HEK293T (cell line): ENCODE results near the gene UBXN2A.

Source experiments
- CTCF ChIA-PET: fragments of 350-600 bp; formaldehyde crosslinking; extraction: SDS; loops from one replicate; lab custom pipeline; 2021; ENCODE audit warnings: antibody characterized with exemption, inconsistent platforms; lab: Yijun Ruan, JAX
- POLR2A ChIA-PET: fragments of 350-600 bp; formaldehyde crosslinking; extraction: SDS; loops from one replicate; lab custom pipeline; 2020; ENCODE audit warnings: antibody characterized with exemption, inconsistent platforms; lab: Yijun Ruan, JAX
- DNase-seq: peaks from one replicate; pipeline ENCODE4 v3.0.0; 2012; ENCODE audit warnings: mixed read lengths; ENCODE audit errors: extremely low spot score
- ARNT ChIP-seq: fragments of 450-650 bp; IDR thresholded peaks from 2 replicates; pipeline ENCODE4 v1.6.1; 2017; ENCODE audit warnings: mild to moderate bottlenecking
- BHLHE40 ChIP-seq: fragments of 450-650 bp; IDR thresholded peaks from 2 replicates; pipeline ENCODE4 v1.6.1; 2016; ENCODE audit warnings: mild to moderate bottlenecking, moderate library complexity, borderline replicate concordance
- CTBP1 ChIP-seq: fragments of 450-650 bp; IDR thresholded peaks from 2 replicates; pipeline ENCODE4 v1.6.1; 2016; ENCODE audit warnings: borderline replicate concordance
- ELF4 ChIP-seq: fragments of 450-650 bp; IDR thresholded peaks from 2 replicates; pipeline ENCODE4 v1.6.1; 2017; ENCODE audit warnings: antibody characterized with exemption
- FOXA1 ChIP-seq: fragments of 450-650 bp; IDR thresholded peaks from 2 replicates; pipeline ENCODE4 v1.6.1; 2016; ENCODE audit warnings: mild to moderate bottlenecking
- FOXK2 ChIP-seq: fragments of 450-650 bp; IDR thresholded peaks from 2 replicates; pipeline ENCODE4 v1.6.1; 2016; ENCODE audit warnings: mild to moderate bottlenecking
- FOXM1 ChIP-seq: fragments of 450-650 bp; IDR thresholded peaks from 2 replicates; pipeline ENCODE4 v1.6.1; 2017; ENCODE audit warnings: mild to moderate bottlenecking, borderline replicate concordance
- HDGF ChIP-seq: fragments of 450-650 bp; IDR thresholded peaks from 2 replicates; pipeline ENCODE4 v1.6.1; 2017; ENCODE audit warnings: antibody characterized with exemption, borderline replicate concordance
- L3MBTL2 ChIP-seq: fragments of 450-650 bp; conservative IDR thresholded peaks from 2 replicates; pipeline ENCODE4 v1.6.1; 2016; ENCODE audit warnings: mild to moderate bottlenecking
- LEF1 ChIP-seq: fragments of 450-650 bp; IDR thresholded peaks from 2 replicates; pipeline ENCODE4 v1.6.1; 2017; ENCODE audit warnings: mild to moderate bottlenecking, borderline replicate concordance
- NFRKB ChIP-seq: fragments of 450-650 bp; IDR thresholded peaks from 2 replicates; pipeline ENCODE4 v1.6.1; 2016; ENCODE audit warnings: mild to moderate bottlenecking, moderate library complexity
- SP1 ChIP-seq: fragments of 450-650 bp; IDR thresholded peaks from 2 replicates; pipeline ENCODE4 v1.6.1; 2017
- SUZ12 ChIP-seq: fragments of 450-650 bp; IDR thresholded peaks from 2 replicates; pipeline ENCODE4 v1.6.1; 2016; ENCODE audit warnings: mild to moderate bottlenecking
- TARDBP ChIP-seq: fragments of 450-650 bp; IDR thresholded peaks from 2 replicates; pipeline ENCODE4 v1.6.1; 2016
- ZNF384 ChIP-seq: fragments of 450-650 bp; IDR thresholded peaks from 2 replicates; pipeline ENCODE4 v1.6.1; 2016
- TF ChIP-seq, protein P1 (sequence below): fragments of 450-650 bp; IDR thresholded peaks from 2 replicates; pipeline ENCODE4 v1.6.1; 2016

Gene UBXN2A

DNA sequence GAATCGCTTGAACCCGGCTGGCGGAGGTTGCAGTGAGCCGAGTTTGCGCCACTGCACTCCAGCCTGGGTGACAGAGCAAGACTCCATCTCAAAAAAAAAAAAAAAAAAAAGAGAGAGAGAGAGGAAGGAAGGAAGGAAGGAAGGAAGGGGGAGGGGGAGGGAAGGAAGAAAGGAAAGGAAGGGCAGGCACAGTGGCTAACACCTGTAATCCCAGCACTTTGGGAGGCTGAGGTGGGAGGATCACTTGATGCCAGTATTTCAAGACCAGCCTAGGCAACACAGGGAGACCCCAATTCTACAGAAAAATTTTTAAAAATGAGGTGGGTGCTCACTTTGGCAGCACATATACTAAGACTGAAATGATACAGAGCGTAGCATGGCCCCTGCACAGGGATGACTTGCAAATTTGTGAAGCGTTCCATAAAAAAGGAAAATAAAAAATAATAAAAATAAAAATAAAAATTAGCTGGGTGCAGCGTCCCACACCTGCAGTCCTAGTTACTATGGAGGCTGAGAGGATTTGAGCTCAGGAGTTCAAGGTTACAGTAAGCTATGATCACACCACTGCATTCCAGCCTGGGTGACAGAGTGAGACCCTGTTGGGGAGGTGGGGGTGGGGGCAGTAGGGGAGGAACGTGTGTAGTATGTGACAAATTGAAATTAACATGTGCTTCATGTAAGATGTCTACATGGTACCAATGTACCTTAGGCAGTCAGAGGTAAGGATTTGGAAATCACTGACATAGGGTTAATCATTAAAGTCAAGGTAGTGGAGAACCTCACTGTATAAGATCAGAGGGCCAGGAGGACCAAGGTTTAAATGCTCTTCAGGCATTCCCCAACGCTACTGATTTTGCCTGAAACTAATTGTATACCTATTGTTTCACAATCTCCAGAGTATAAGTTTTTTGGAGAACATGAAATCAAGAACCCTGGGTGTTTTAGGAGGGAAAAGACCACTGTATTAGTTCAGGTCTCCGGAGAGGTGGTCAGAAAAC is 105.5 kb downstream of the UBXN2A start:
- POLR2A ChIA-PET, result interaction anchor here (1.7 to 2.4 kb wide), 3 partner anchors 9 to 105 kb away, joined by 12 to 27 read pairs (median 25); partner anchors contain the start of genes SF3B6 and UBXN2A
- CTCF ChIA-PET, result interaction anchor here (1.9 kb wide), 1 partner anchor 120 kb away, joined by 4 read pairs; no protein-coding TSS in a partner anchor
- TF ChIP-seq SP1 (no peak), ZNF384 (no peak), CTBP1 (no peak), LEF1 (no peak), ELF4 (no peak), HDGF (no peak), NFRKB (no peak), ARNT (no peak), BHLHE40 (no peak)
- DNase-seq, result no peak

DNA sequence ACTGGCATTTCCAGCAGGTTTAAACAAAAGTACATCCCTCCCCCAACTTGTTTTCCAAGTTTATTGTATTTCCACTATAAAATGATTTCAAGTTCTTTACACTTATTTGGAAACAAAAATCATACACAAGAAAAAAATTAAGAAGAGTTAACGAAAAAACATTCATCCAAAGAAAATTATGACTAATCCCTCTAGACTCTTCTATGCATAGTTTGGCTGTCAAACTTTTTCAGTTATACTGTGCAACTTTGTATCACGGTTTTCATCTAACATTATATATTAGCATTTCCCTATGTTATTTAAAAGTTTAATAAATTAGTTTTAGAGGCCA is 106.3 kb downstream of the UBXN2A start:
- DNase-seq, result no peak
- TF ChIP-seq FOXA1, result no peak
- TF ChIP-seq HDGF, result no peak
- no peak for TF ChIP-seq CTBP1
- TF ChIP-seq ARNT, result no peak
- POLR2A ChIA-PET, result interaction anchor here (1.1 to 2.4 kb wide), 19 partner anchors 10 to 222 kb away, joined by 3 to 44 read pairs (median 5); partner anchors contain the start of genes ATAD2B, SF3B6, TP53I3 and UBXN2A
- CTCF ChIA-PET, result interaction anchor here (0.6 to 1.9 kb wide), 2 partner anchors 23 to 121 kb away, joined by 4 read pairs; no protein-coding TSS in a partner anchor

DNA sequence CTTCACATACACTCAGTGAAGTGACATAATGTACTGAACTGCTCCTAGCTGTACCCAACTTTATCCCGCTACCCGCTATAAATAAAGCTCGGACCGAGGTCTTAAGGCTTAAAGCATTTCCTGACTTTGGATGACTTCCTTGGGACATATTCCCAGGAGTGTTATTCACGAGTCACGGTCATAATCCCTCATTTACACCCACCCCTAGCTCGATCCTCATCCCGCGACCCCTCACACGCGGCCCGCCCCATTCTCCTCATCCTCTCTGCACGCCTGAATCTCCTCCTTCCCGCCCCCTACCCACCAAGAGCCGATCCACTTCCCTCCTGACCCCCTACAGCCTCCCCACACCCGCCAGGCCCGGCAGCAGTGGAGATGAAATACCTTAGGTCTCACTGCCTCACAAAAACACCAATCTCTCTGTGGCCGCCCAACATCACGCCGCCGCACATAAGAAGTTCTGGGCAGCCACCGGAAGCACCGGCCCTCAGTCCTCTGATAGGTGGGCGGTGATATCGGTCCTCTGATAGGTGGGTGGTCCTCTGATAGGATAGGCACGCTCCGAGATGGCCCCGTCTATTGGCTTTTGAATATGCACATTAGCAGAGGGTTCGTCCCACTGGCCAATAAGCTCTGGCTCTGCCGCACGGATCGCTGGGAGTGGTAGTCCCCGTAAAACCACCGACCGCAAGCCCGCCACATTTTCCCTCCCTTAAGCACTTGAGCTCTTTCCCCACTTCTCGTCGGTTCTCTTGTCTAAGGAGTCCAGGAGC is 106.9 kb downstream of the UBXN2A start, which contains the start of gene WDCP:
Gene WDCP (minus strand): TSS at position 462 of the 773 bp plus-strand sequence. CDS start 7,897 bp downstream, outside the sequence.
- peak; percentile 91 for DNase-seq
- TF ChIP-seq L3MBTL2, result peak; percentile 84
- TF ChIP-seq LEF1, result no peak
- TF ChIP-seq ELF4, result peak; percentile 47; the same call in 1 of the 2 replicates
- TF ChIP-seq, protein P1, sequence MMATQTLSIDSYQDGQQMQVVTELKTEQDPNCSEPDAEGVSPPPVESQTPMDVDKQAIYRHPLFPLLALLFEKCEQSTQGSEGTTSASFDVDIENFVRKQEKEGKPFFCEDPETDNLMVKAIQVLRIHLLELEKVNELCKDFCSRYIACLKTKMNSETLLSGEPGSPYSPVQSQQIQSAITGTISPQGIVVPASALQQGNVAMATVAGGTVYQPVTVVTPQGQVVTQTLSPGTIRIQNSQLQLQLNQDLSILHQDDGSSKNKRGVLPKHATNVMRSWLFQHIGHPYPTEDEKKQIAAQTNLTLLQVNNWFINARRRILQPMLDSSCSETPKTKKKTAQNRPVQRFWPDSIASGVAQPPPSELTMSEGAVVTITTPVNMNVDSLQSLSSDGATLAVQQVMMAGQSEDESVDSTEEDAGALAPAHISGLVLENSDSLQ, result peak; percentile 91
- ChIA-PET POLR2A (interaction anchor here (0.8 to 2.4 kb wide), 28 partner anchors 8 to 313 kb away, joined by 3 to 44 read pairs (median 4); partner anchors contain the start of genes ATAD2B, ITSN2, SF3B6 and TP53I3), CTCF (interaction anchor here (0.5 to 1.9 kb wide), 5 partner anchors 23 to 122 kb away, joined by 3 to 6 read pairs (median 4); partner anchors contain the start of genes ATAD2B and TP53I3)

DNA sequence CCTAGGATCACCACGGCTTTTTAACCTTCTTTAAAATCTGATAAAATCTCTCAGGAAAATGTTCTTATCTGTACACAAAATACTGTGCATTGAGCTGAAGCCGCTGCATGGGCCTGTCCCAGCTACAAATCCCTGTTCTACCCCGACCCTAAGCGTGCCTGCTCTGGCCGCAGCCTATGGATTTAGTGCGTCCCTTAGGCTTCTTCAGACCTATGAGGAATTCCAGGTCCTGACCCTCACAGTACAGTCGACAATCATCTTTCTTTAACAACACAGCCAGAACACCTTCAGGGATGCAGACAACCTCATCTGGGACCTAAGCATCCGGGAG is 107.4 kb downstream of the UBXN2A start:
- no peak for DNase-seq
- TF ChIP-seq BHLHE40 (no peak), LEF1 (no peak), L3MBTL2 (no peak)
- TF ChIP-seq, protein P1, result no peak
- CTCF ChIA-PET, result interaction anchor here (0.9 to 1.9 kb wide), 3 partner anchors 37 to 122 kb away, joined by 3 to 6 read pairs (median 4); partner anchors contain the start of genes ATAD2B and TP53I3
- POLR2A ChIA-PET, result interaction anchor here (0.8 to 2.4 kb wide), 27 partner anchors 8 to 313 kb away, joined by 3 to 44 read pairs (median 5); partner anchors contain the start of genes ATAD2B, ITSN2, SF3B6 and TP53I3

DNA sequence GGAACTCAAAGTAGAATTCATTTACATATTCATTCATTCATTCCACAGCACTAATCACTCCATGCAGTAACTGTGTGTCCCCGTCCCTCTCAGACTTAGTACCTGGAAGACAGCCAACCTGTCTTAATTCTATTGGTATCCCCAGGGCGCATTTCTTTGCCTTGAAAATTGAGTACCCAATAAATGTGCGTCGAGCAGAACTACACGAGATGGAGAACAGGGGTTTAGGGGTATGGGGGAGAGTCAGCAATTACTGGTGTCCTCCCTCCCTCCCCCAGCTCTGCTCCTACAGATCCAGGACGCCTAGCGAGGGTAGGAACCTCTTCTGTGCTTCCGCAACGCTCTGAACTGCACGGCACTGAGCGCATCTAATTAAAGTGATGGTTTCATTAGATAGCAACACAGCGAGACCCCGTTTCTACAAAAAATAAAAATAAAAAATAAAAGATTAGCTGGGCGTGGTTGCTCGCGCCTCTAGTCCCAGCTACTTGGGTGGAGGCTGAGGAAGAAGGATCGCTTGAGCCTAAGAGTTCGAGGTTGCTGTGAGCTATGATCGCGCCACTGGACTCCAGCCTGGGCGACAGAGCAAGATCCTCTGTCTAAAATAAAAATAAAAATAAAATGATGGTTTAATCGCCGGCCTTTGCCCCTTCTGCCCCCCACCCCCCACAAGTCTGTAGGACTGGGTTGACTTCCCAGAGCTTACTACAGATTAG is 108.7 kb downstream of the UBXN2A start:
- ChIA-PET CTCF (interaction anchor here (0.8 kb wide), 1 partner anchor 122 kb away, joined by 5 read pairs; the partner anchor contains the start of gene ATAD2B), POLR2A (interaction anchor here (0.7 to 1.6 kb wide), 3 partner anchors 18 to 35 kb away, joined by 3 to 9 read pairs (median 7); partner anchors contain the start of genes SF3B6 and TP53I3)
- TF ChIP-seq BHLHE40 (no peak), HDGF (no peak), FOXA1 (no peak)
- no peak for DNase-seq

DNA sequence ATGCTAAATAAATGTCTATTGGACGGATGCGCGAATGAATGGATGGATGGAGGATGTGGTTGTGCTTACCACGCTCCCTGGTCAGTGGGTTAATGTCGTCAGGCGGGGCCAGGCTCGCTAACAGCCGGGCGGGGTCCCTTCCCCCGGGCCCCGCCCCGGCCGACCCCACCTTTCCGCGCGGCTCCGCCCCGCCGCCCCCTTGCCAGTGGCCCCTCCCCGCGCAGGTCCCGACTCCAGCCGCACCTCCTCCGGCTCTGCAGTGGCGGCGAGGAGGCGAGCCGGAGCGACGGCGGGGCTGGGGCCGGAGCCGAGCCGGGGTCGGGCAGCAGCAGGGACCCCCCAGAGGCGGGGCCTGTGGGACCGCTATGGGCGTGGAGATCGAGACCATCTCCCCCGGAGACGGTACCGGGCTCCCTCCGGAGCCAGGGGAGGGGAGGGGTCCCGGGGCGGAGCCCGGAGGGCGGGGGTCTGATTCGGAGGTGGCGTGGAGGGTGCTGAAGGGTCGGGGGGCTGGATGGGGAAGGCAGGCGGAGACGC is 109.3 kb downstream of the UBXN2A start, which contains the start of gene FKBP1B:
Gene FKBP1B (plus strand): TSS at position 257 of the 537 bp plus-strand sequence. CDS start 109 bp downstream, at position 366.
- POLR2A ChIA-PET, result interaction anchor here (0.7 to 1.6 kb wide), 4 partner anchors 17 to 122 kb away, joined by 3 to 9 read pairs (median 7); partner anchors contain the start of genes ATAD2B, SF3B6 and TP53I3
- CTCF ChIA-PET, result interaction anchor here (0.9 kb wide), 1 partner anchor 225 kb away, joined by 4 read pairs; no protein-coding TSS in a partner anchor
- peak; percentile 78 for DNase-seq
- no peak for TF ChIP-seq L3MBTL2
- TF ChIP-seq LEF1, result no peak
- TF ChIP-seq TARDBP, result no peak
- TF ChIP-seq SP1, result no peak
- TF ChIP-seq SUZ12, result no peak
- TF ChIP-seq CTBP1, result no peak
- TF ChIP-seq NFRKB, result no peak
- TF ChIP-seq FOXM1, result no peak
- TF ChIP-seq ZNF384, result no peak
- TF ChIP-seq, protein P1, result no peak
- no peak for TF ChIP-seq BHLHE40
- no peak for TF ChIP-seq HDGF
- TF ChIP-seq ARNT, result no peak
- no peak for TF ChIP-seq ELF4
- TF ChIP-seq FOXK2, result no peak
